ENCODE results near the gene TTLL7.

TTLL7 gene

DNA sequence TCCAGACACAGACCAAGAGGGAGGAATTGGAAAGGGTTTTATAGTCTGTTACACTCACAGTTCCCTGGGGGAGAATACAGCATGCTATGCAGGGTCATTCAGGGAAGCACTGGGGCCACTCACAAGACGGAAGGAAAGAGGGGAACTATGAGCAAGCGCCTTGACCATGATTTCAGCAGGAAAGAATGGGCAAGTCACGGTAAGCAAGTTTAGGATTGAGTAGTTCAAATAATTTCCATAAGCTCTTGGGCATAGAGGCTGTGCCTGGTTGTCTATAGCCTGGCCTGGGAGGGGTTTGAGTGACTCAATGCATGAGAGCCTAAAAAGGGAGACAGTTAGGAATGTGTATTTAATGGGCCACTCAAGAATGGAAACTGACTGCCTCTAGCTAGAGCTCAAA, 176.7 kb downstream of the TTLL7 start:
- Histone ChIP-seq H3K9me3 (ENCODE audit: control insufficient read depth, low read length) (no peaks in the 10 kb centered on the region), H4K8ac (ENCODE audit: low read length) (no peak overlapping the region), H3K4ac (ENCODE audit: low read depth in 1 of 2, low read length in 2 of 2) (no peak overlapping the region), H2BK12ac (ENCODE audit: low read length in 2 of 2) (no peak overlapping the region), H3K14ac (ENCODE audit: low read length in 2 of 2) (no peak overlapping the region), H2BK15ac (ENCODE audit: low read depth, poor library complexity, severe bottlenecking) (no peak overlapping the region), H4K91ac (ENCODE audit: low read length) (no peak overlapping the region), H3K27ac (ENCODE audit: low read length, poor library complexity, severe bottlenecking) (peak overlapping the region; percentile 54), H2BK120ac (ENCODE audit: low read depth, low read length) (no peak overlapping the region), H3K23ac (ENCODE audit: low read length in 2 of 2) (no peak overlapping the region), H2AFZ (ENCODE audit: low read depth, low read length) (no peak overlapping the region), H3K4me2 (ENCODE audit: low read length, poor library complexity, severe bottlenecking) (no peak overlapping the region), H3K4me1 (ENCODE audit: control insufficient read depth, insufficient read depth, low read depth, low read length) (no peaks in the 10 kb centered on the region), H3K36me3 (ENCODE audit: control insufficient read depth in 1 of 2, insufficient read depth in 2 of 2, low read depth in 1 of 2, low read length in 2 of 2) (no peaks in the 10 kb centered on the region), H3K18ac (ENCODE audit: low read depth in 1 of 2, low read length in 2 of 2) (no peak overlapping the region), H3K79me1 (replicated peaks; ENCODE audit: low read length, poor library complexity, severe bottlenecking) (no peaks in the 10 kb centered on the region), H3K9ac (ENCODE audit: low read length) (no peak overlapping the region), H3K27me3 (ENCODE audit: control insufficient read depth in 1 of 2, insufficient read depth in 1 of 2, low read length in 2 of 2) (no peaks in the 10 kb centered on the region), H3K4me3 (ENCODE audit: insufficient read depth in 1 of 2, low read depth in 1 of 2, low read length in 2 of 2) (no peak overlapping the region), H2AK5ac (ENCODE audit: low read length, severe bottlenecking) (no peak overlapping the region), H2BK5ac (ENCODE audit: low read depth, low read length, poor library complexity, severe bottlenecking) (no peak overlapping the region)
- peak; percentile 83 for DNase-seq
- WGBS: 35% methylated on average over 3 of the region's 3 CpGs

DNA sequence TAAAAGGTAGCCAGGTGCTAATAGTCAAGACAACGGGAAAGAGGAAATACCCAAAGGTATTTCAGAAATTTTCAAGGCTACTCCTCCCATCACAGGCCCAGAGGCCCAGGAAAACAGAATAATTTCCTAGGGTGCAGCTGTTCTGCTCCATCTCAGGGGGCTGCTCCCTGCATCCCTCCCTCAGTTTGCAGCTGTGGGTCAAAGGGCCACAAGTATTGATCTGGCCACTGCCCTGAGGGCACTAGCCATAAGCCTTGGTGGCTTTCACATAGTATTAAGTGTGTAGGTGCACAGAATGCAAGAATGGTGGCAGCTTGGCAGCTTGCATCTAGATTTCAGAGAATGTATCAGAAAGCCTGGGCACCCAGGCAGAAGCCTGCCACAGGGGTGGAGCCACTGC, 179.5 kb downstream of the TTLL7 start:
- no peaks in the 10 kb centered on the region for H3K4me1 ChIP-seq (ENCODE audit: control insufficient read depth, insufficient read depth, low read depth, low read length)

DNA sequence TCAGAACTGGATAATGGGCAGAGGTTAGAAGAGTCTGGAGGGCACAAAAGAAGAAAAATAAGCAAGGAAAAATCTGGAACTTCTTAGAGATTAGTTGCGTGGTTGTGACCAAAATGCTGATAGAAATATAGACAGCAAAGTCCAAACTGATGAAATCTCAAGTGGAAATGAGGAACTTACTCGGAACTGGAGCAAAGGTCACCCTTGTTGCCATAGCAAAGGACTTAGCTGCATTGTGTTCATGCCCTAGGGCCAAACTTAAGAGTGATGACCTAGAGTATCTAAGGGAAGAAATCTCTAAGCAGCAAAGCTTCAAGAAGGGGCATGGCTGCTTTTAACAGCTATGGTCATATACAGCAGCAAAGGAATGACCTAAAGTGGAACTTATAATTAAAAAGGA, 180.0 kb downstream of the TTLL7 start:
- Histone ChIP-seq H3K23ac (ENCODE audit: low read length in 2 of 2) (no peak overlapping the region), H3K4me2 (ENCODE audit: low read length, poor library complexity, severe bottlenecking) (no peak overlapping the region), H2AFZ (ENCODE audit: low read depth, low read length) (no peak overlapping the region), H2BK12ac (ENCODE audit: low read length in 2 of 2) (no peak overlapping the region), H2BK5ac (ENCODE audit: low read depth, low read length, poor library complexity, severe bottlenecking) (no peak overlapping the region), H3K14ac (ENCODE audit: low read length in 2 of 2) (no peak overlapping the region), H3K4ac (ENCODE audit: low read depth in 1 of 2, low read length in 2 of 2) (no peak overlapping the region), H3K36me3 (ENCODE audit: control insufficient read depth in 1 of 2, insufficient read depth in 2 of 2, low read depth in 1 of 2, low read length in 2 of 2) (no peaks in the 10 kb centered on the region), H3K27ac (ENCODE audit: low read length, poor library complexity, severe bottlenecking) (no peak overlapping the region), H3K18ac (ENCODE audit: low read depth in 1 of 2, low read length in 2 of 2) (no peak overlapping the region), H3K9me3 (ENCODE audit: control insufficient read depth, low read length) (no peaks in the 10 kb centered on the region), H3K4me1 (ENCODE audit: control insufficient read depth, insufficient read depth, low read depth, low read length) (no peaks in the 10 kb centered on the region), H3K9ac (ENCODE audit: low read length) (no peak overlapping the region), H2AK5ac (ENCODE audit: low read length, severe bottlenecking) (no peak overlapping the region), H3K79me1 (replicated peaks; ENCODE audit: low read length, poor library complexity, severe bottlenecking) (no peaks in the 10 kb centered on the region), H3K4me3 (ENCODE audit: insufficient read depth in 1 of 2, low read depth in 1 of 2, low read length in 2 of 2) (no peak overlapping the region), H4K8ac (ENCODE audit: low read length) (no peak overlapping the region), H4K91ac (ENCODE audit: low read length) (no peak overlapping the region), H2BK120ac (ENCODE audit: low read depth, low read length) (no peak overlapping the region), H2BK15ac (ENCODE audit: low read depth, poor library complexity, severe bottlenecking) (no peak overlapping the region), H3K27me3 (ENCODE audit: control insufficient read depth in 1 of 2, insufficient read depth in 1 of 2, low read length in 2 of 2) (no peaks in the 10 kb centered on the region)
- DNase-seq: peak; percentile 96
- WGBS: 30% methylated on average over 2 of the region's 2 CpGs

More for the DNA sequence above, 179.5 kb downstream of the TTLL7 start:
- Histone ChIP-seq H3K27ac (ENCODE audit: low read length, poor library complexity, severe bottlenecking) (no peak overlapping the region), H2AK5ac (ENCODE audit: low read length, severe bottlenecking) (no peak overlapping the region), H3K79me1 (replicated peaks; ENCODE audit: low read length, poor library complexity, severe bottlenecking) (no peaks in the 10 kb centered on the region), H3K36me3 (ENCODE audit: control insufficient read depth in 1 of 2, insufficient read depth in 2 of 2, low read depth in 1 of 2, low read length in 2 of 2) (no peaks in the 10 kb centered on the region), H3K9me3 (ENCODE audit: control insufficient read depth, low read length) (no peaks in the 10 kb centered on the region), H2AFZ (ENCODE audit: low read depth, low read length) (no peak overlapping the region), H3K4me3 (ENCODE audit: insufficient read depth in 1 of 2, low read depth in 1 of 2, low read length in 2 of 2) (no peak overlapping the region), H3K4ac (ENCODE audit: low read depth in 1 of 2, low read length in 2 of 2) (peak overlapping the region in 1 of 2 experiments; percentile 9), H2BK12ac (ENCODE audit: low read length in 2 of 2) (no peak overlapping the region), H2BK120ac (ENCODE audit: low read depth, low read length) (no peak overlapping the region), H3K23ac (ENCODE audit: low read length in 2 of 2) (no peak overlapping the region), H3K9ac (ENCODE audit: low read length) (no peak overlapping the region), H3K18ac (ENCODE audit: low read depth in 1 of 2, low read length in 2 of 2) (peak overlapping the region; percentile 28 to 77), H4K91ac (ENCODE audit: low read length) (no peak overlapping the region), H2BK5ac (ENCODE audit: low read depth, low read length, poor library complexity, severe bottlenecking) (no peak overlapping the region), H3K4me2 (ENCODE audit: low read length, poor library complexity, severe bottlenecking) (no peak overlapping the region), H4K8ac (ENCODE audit: low read length) (no peak overlapping the region), H2BK15ac (ENCODE audit: low read depth, poor library complexity, severe bottlenecking) (peak overlapping the region; percentile 87), H3K27me3 (ENCODE audit: control insufficient read depth in 1 of 2, insufficient read depth in 1 of 2, low read length in 2 of 2) (no peaks in the 10 kb centered on the region), H3K14ac (ENCODE audit: low read length in 2 of 2) (no peak overlapping the region)
- DNase-seq: no peak
- 84% methylated on average over 1 of the region's 1 CpG for WGBS

DNA sequence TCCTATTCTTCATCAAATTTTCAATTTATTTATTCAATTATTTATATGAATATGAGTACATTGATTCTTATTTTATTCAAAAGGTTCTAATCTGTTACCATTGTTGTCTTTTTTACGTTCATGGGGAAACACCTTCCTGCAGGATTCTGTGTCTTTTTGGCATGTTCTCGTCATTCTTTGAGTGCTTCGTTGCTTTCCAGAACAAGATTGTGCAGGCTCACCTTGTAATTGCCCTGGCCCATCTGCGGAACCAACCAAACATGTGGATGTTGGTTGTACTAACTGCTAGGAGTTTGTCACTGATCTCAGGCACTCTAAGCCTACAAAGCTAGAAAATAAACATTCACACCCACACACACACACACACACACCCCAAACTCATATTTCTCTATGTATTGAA, 182.1 kb downstream of the TTLL7 start:
- Histone ChIP-seq H3K14ac (ENCODE audit: low read length in 2 of 2) (no peak overlapping the region), H3K4me3 (ENCODE audit: insufficient read depth in 1 of 2, low read depth in 1 of 2, low read length in 2 of 2) (no peak overlapping the region), H3K36me3 (ENCODE audit: control insufficient read depth in 1 of 2, insufficient read depth in 2 of 2, low read depth in 1 of 2, low read length in 2 of 2) (no peaks in the 10 kb centered on the region), H3K27me3 (ENCODE audit: control insufficient read depth in 1 of 2, insufficient read depth in 1 of 2, low read length in 2 of 2) (no peaks in the 10 kb centered on the region), H2AK5ac (ENCODE audit: low read length, severe bottlenecking) (no peak overlapping the region), H2BK5ac (ENCODE audit: low read depth, low read length, poor library complexity, severe bottlenecking) (no peak overlapping the region), H3K9ac (ENCODE audit: low read length) (no peak overlapping the region), H3K4me2 (ENCODE audit: low read length, poor library complexity, severe bottlenecking) (no peak overlapping the region), H4K8ac (ENCODE audit: low read length) (no peak overlapping the region), H3K4ac (ENCODE audit: low read depth in 1 of 2, low read length in 2 of 2) (no peak overlapping the region), H3K4me1 (ENCODE audit: control insufficient read depth, insufficient read depth, low read depth, low read length) (no peaks in the 10 kb centered on the region), H3K18ac (ENCODE audit: low read depth in 1 of 2, low read length in 2 of 2) (no peak overlapping the region), H2BK15ac (ENCODE audit: low read depth, poor library complexity, severe bottlenecking) (no peak overlapping the region), H3K23ac (ENCODE audit: low read length in 2 of 2) (no peak overlapping the region), H3K27ac (ENCODE audit: low read length, poor library complexity, severe bottlenecking) (no peak overlapping the region), H2BK120ac (ENCODE audit: low read depth, low read length) (no peak overlapping the region), H3K79me1 (replicated peaks; ENCODE audit: low read length, poor library complexity, severe bottlenecking) (no peaks in the 10 kb centered on the region), H2BK12ac (ENCODE audit: low read length in 2 of 2) (no peak overlapping the region), H3K9me3 (ENCODE audit: control insufficient read depth, low read length) (no peaks in the 10 kb centered on the region), H4K91ac (ENCODE audit: low read length) (no peak overlapping the region), H2AFZ (ENCODE audit: low read depth, low read length) (no peak overlapping the region)
- WGBS: 96% methylated on average over 4 of the region's 4 CpGs
- no peak for DNase-seq

Measured in mesenchymal stem cell (in vitro differentiated cells and primary cell).